H1 (cell line): ENCODE results near the gene RHBDL2. TPM values are rescaled to one million over a fixed set of nuclear protein-coding genes. Genes with fewer than 3 reads are reported as not detected.
"Not testable (repeated sequence)": the region's sequence is repeated elsewhere in the genome, so short reads cannot be mapped to it uniquely, and the experiment has no call there.

ENCODE experiments used
- CTCF ChIA-PET: fragments of 300-600 bp; sonication (Branson Sonifier 250); formaldehyde crosslinking; loops from one replicate; lab custom pipeline; 2021; ENCODE audit not compliant: partially characterized antibody; lab: Charles Lee
- POLR2A ChIA-PET: fragments of 300-600 bp; sonication (Branson Sonifier 250); formaldehyde crosslinking; loops from one replicate; lab custom pipeline; 2021; ENCODE audit warnings: inconsistent platforms; ENCODE audit not compliant: partially characterized antibody; lab: Charles Lee
- DNase-seq, 2 experiments: peaks; one replicate each; pipeline versions ENCODE4 v3.0.0 to v3.0.0-alpha.2; 2010 to 2022; ENCODE audit warnings: low spot score in 2 of 2, low read depth in 1 of 2, mixed read lengths in 1 of 2
- FAIRE-seq: peaks from 2 replicates; lab custom pipeline; 2011; peaks lifted over from hg19 to GRCh38; lab: Jason Lieb, UNC
- H2AFZ ChIP-seq: 2 replicates; pipeline ENCODE4 v1.8.1; 2012; ENCODE audit warnings: low read length, inconsistent platforms
- H2AK5ac ChIP-seq: 2 replicates; pipeline ENCODE4 v1.6.1; 2013; ENCODE audit warnings: low read depth, low read length
- H2BK120ac ChIP-seq: replicated peaks from 2 replicates; pipeline ENCODE3; 2013; ENCODE audit warnings: low read depth, low read length, inconsistent platforms
- H2BK12ac ChIP-seq: 2 replicates; pipeline ENCODE4 v1.6.1; 2013; ENCODE audit warnings: low read depth, low read length
- H2BK15ac ChIP-seq: 2 replicates; pipeline ENCODE4 v1.6.1; 2013; ENCODE audit warnings: low read length
- H2BK20ac ChIP-seq: 2 replicates; pipeline ENCODE4 v1.6.1; 2013; ENCODE audit warnings: low read length
- H2BK5ac ChIP-seq: 2 replicates; pipeline ENCODE4 v1.6.1; 2013; ENCODE audit warnings: low read depth, low read length
- H3K14ac ChIP-seq: 2 replicates; pipeline ENCODE4 v1.6.1; 2013; ENCODE audit warnings: inconsistent platforms; ENCODE audit not compliant: insufficient read length
- H3K18ac ChIP-seq: 2 replicates; pipeline ENCODE4 v1.6.1; 2013; ENCODE audit warnings: low read length; ENCODE audit errors: extremely low read depth
- H3K23ac ChIP-seq: 2 replicates; pipeline ENCODE4 v1.6.1; 2013; ENCODE audit warnings: inconsistent platforms; ENCODE audit not compliant: insufficient read length
- H3K23me2 ChIP-seq: 2 replicates; pipeline ENCODE4 v1.6.1; 2013; ENCODE audit warnings: low read depth, low read length
- H3K27ac ChIP-seq: 2 replicates; pipeline ENCODE4 v1.6.1; 2011; ENCODE audit warnings: low read depth, low read length, inconsistent platforms
- H3K27me3 ChIP-seq, 4 experiments: replicated peaks in 1 of 4; 1 replicate in 1 of 4; 2 replicates in 3 of 4; pipeline versions ENCODE4 v1.6.1 to v1.8.1; 2011 to 2013; ENCODE audit warnings: low read length in 3 of 4, mild to moderate bottlenecking in 3 of 4, inconsistent platforms in 2 of 4, mixed read lengths in 2 of 4, moderate library complexity in 1 of 4; ENCODE audit not compliant: control insufficient read depth in 3 of 4, insufficient read depth in 3 of 4; ENCODE audit errors: extremely low read depth in 1 of 4
- H3K36me3 ChIP-seq, 4 experiments: 2 replicates each; pipeline versions ENCODE4 v1.6.1 to v1.8.1; 2011 to 2013; ENCODE audit warnings: mild to moderate bottlenecking in 4 of 4, low read length in 3 of 4, moderate library complexity in 2 of 4, control low read depth in 1 of 4, inconsistent platforms in 1 of 4; ENCODE audit not compliant: insufficient read depth in 4 of 4, control insufficient read depth in 2 of 4
- H3K4ac ChIP-seq: replicated peaks from 2 replicates; pipeline ENCODE3; 2013; ENCODE audit warnings: low read length, low read depth, mixed read lengths, inconsistent platforms; ENCODE audit not compliant: insufficient read length
- H3K4me1 ChIP-seq, 4 experiments: replicated peaks in 1 of 4; 1 replicate in 1 of 4; 2 replicates in 3 of 4; pipeline versions ENCODE4 v1.6.1 to v1.8.1; 2011 to 2013; ENCODE audit warnings: low read length in 3 of 4, inconsistent platforms in 2 of 4, mixed read lengths in 1 of 4; ENCODE audit not compliant: insufficient read depth in 4 of 4, control insufficient read depth in 3 of 4
- H3K4me2 ChIP-seq, 2 experiments: 2 replicates each; pipeline versions ENCODE4 v1.6.1 to v1.8.1; 2011 to 2013; ENCODE audit warnings: low read depth in 2 of 2, low read length in 2 of 2, control low read depth in 1 of 2, inconsistent platforms in 1 of 2, mild to moderate bottlenecking in 1 of 2; ENCODE audit not compliant: insufficient read depth in 1 of 2
- H3K4me3 ChIP-seq, 4 experiments: fragments of 200-600, 300-600 bp in 1 of 4; sonication (generic), shearing (Covaris generic), sonication (Bioruptor Twin) in 1 of 4; 2 replicates each; pipeline versions ENCODE4 v1.5.1 to v1.8.1; 2011 to 2016; ENCODE audit warnings: low read length in 4 of 4, low read depth in 3 of 4, control low read depth in 2 of 4, inconsistent platforms in 2 of 4, mild to moderate bottlenecking in 2 of 4, mixed read lengths in 1 of 4, moderate library complexity in 1 of 4; ENCODE audit not compliant: insufficient read depth in 2 of 4; ENCODE audit errors: extremely low read depth in 1 of 4
- H3K56ac ChIP-seq: replicated peaks from 2 replicates; pipeline ENCODE3; 2013; ENCODE audit warnings: low read depth, mild to moderate bottlenecking, mixed read lengths, low read length, inconsistent platforms; ENCODE audit not compliant: insufficient read length
- H3K79me1 ChIP-seq: 2 replicates; pipeline ENCODE4 v1.6.1; 2013; ENCODE audit warnings: low read depth, low read length, control low read depth
- H3K79me2 ChIP-seq, 2 experiments: 2 replicates each; pipeline versions ENCODE4 v1.6.1 to v1.8.1; 2012 to 2013; ENCODE audit warnings: low read length in 2 of 2, mild to moderate bottlenecking in 2 of 2, inconsistent platforms in 1 of 2; ENCODE audit not compliant: insufficient read depth in 2 of 2, control insufficient read depth in 1 of 2
- H3K9ac ChIP-seq, 4 experiments: replicated peaks in 1 of 4; 1 replicate in 1 of 4; 2 replicates in 3 of 4; pipeline versions ENCODE4 v1.6.1 to v1.8.1; 2011 to 2013; ENCODE audit warnings: low read depth in 3 of 4, low read length in 3 of 4, control low read depth in 2 of 4, mild to moderate bottlenecking in 2 of 4, moderate library complexity in 2 of 4, inconsistent platforms in 1 of 4; ENCODE audit errors: extremely low read depth in 1 of 4
- H3K9me3 ChIP-seq, 2 experiments: 2 replicates each; pipeline versions ENCODE4 v1.6.1 to v1.8.1; 2012 to 2013; ENCODE audit warnings: mild to moderate bottlenecking in 2 of 2, moderate library complexity in 2 of 2, control low read depth in 1 of 2, inconsistent platforms in 1 of 2, low read depth in 1 of 2, low read length in 1 of 2, mixed read lengths in 1 of 2; ENCODE audit not compliant: insufficient read depth in 2 of 2
- H4K20me1 ChIP-seq, 2 experiments: replicated peaks in 1 of 2; 2 replicates each; pipeline versions ENCODE3 to v1.8.1; 2011 to 2013; ENCODE audit warnings: inconsistent platforms in 2 of 2, low read length in 2 of 2, mild to moderate bottlenecking in 1 of 2; ENCODE audit not compliant: insufficient read depth in 2 of 2, control insufficient read depth in 1 of 2
- H4K5ac ChIP-seq: 2 replicates; pipeline ENCODE4 v1.6.1; 2013; ENCODE audit warnings: low read length, low read depth, mixed read lengths, inconsistent platforms; ENCODE audit not compliant: insufficient read length
- H4K8ac ChIP-seq: 2 replicates; pipeline ENCODE4 v1.8.0; 2013; ENCODE audit warnings: mild to moderate bottlenecking, moderate library complexity, low read length, inconsistent platforms; ENCODE audit not compliant: insufficient read depth; ENCODE audit errors: extremely low read depth
- H4K91ac ChIP-seq: replicated peaks from 2 replicates; pipeline ENCODE3; 2013; ENCODE audit warnings: low read length, mixed read lengths, inconsistent platforms; ENCODE audit not compliant: insufficient read length
- WGBS, 2 experiments: shearing (Covaris generic) in 1 of 2; methylation state at CpG; one replicate each; pipeline versions ENCODE4 v1.1.6 to v1.1.7; 2013 to 2015; ENCODE audit warnings: low lambda C conversion rate in 2 of 2, mixed read lengths in 2 of 2, inconsistent platforms in 1 of 2, low coverage in 1 of 2, missing lambda C conversion rate in 1 of 2; ENCODE audit not compliant: insufficient replicate concordance in 2 of 2, insufficient coverage in 1 of 2, insufficient read length in 1 of 2; ENCODE audit errors: extremely low coverage in 1 of 2, missing lambda C conversion rate in 1 of 2; 5-methylcytosine and 5-hydroxymethylcytosine counted together
- polyA plus RNA-seq, 7 experiments: library from polyadenylated mRNA; depleted of rRNA in 3 of 7; stranded (reverse) in 5 of 7; unstranded in 2 of 7; fragments of >200 nt in 5 of 7; fragments of 200-250 nt in 2 of 7; gene quantifications; 1 replicate in 5 of 7; 2 replicates in 1 of 7; 4 replicates in 1 of 7; pipeline versions ENCODE4 v1.2.1 to v1.2.3, GENCODE V29; 2011 to 2013; ENCODE audit warnings: missing spikeins in 2 of 7, mixed read lengths in 2 of 7
- total RNA-seq: library from RNA; stranded (reverse); fragmentation: NEBNext Ultra II Directional; extraction: Animal tissue kit (Norgen Biotek cat#: 25700); gene quantifications from 2 replicates; pipeline ENCODE4 v1.2.1, GENCODE V29; 2021

RHBDL2 gene
- total and polyA plus RNA-seq, 2 of the 8 experiments (the other 6 are each of a cell fraction or from before 2014, with no cell fraction given): 0.42 to 0.84 TPM

DNA sequence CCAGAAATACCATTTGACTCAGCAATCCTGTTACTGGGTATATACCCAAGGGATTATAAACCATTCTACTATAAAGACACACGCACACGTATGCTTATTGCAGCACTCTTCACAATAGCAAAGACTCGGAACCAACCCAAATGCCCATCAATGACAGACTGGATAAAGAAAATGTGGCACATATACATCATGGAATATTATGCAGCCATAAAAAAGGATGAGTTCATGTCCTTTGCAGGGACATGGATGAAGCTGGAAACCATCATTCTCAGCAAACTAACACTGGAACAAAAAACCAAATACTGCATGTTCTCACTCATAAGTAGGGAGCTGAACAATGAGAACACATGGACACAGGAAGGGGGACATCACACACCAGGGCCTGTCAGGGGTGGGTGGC, 96.5 kb downstream of the RHBDL2 start:
- ChIA-PET POLR2A (interaction anchor here (1.6 kb wide), 1 partner anchor 10 kb away, joined by 3 read pairs; no protein-coding TSS in a partner anchor), CTCF (interaction anchor here (0.7 to 3.8 kb wide), 2 partner anchors 10 to 817 kb away, joined by 3 to 16 read pairs; no protein-coding TSS in a partner anchor)
- H4K91ac ChIP-seq, H3K23ac ChIP-seq, H4K5ac ChIP-seq, H3K9me3 ChIP-seq, H3K27ac ChIP-seq, H4K8ac ChIP-seq, H3K9ac ChIP-seq, H2BK15ac ChIP-seq, H2BK5ac ChIP-seq, H2BK20ac ChIP-seq, H3K56ac ChIP-seq, H3K23me2 ChIP-seq, FAIRE-seq, H3K18ac ChIP-seq, DNase-seq, H3K4ac ChIP-seq, H3K79me2 ChIP-seq, H2AK5ac ChIP-seq, H3K4me2 ChIP-seq, H3K27me3 ChIP-seq, H3K14ac ChIP-seq, H3K4me3 ChIP-seq, H2BK120ac ChIP-seq, H4K20me1 ChIP-seq, H3K4me1 ChIP-seq, H2AFZ ChIP-seq, H3K79me1 ChIP-seq, H2BK12ac ChIP-seq: not testable (repeated sequence)
- WGBS, 2 experiments: 100% methylated on average over 3 of the region's 3 CpGs; no CpG with 5 or more reads in 1 of the 2 experiments
- H3K36me3 ChIP-seq: peaks cover 0 to 30% (median 11%) of the 10 kb centered on the region in 4 experiments; a peak in 5 of 8 replicates
